IMR-90 (cell line): ENCODE measurements around the gene GNG2. TPM values are rescaled to one million over a fixed set of nuclear protein-coding genes. Genes with fewer than 3 reads are reported as not detected.

ENCODE experiments used
- ATAC-seq: fragments of 200-7000 bp; cut with Tn5 transposase; 2 replicates; pipeline ENCODE4 v1.9.1; 2020; ENCODE audit warnings: low read depth, mild to moderate bottlenecking, moderate library complexity
- BruUV-seq: library from RNA; stranded (reverse); fragments of 400-500 nt; replicated peaks from 2 replicates; lab custom pipeline; 2021; lab: Mats Ljungman, UMichigan
- CTCF ChIA-PET: fragments of 300-600 bp; formaldehyde crosslinking; extraction: SDS; loops from one replicate; lab custom pipeline; 2021; ENCODE audit warnings: antibody characterized with exemption; lab: Yijun Ruan, JAX
- POLR2A ChIA-PET: fragments of 300-600 bp; sonication (Branson Sonifier 250); formaldehyde crosslinking; loops from one replicate; lab custom pipeline; 2022; ENCODE audit warnings: antibody characterized with exemption; ENCODE audit not compliant: unreplicated experiment; lab: Charles Lee
- DNase-seq: peaks from one replicate; pipeline ENCODE4 v3.0.0; 2013
- H2AFZ ChIP-seq: replicated peaks from 2 replicates; pipeline ENCODE3; 2013; ENCODE audit warnings: low read length, mild to moderate bottlenecking; ENCODE audit not compliant: poor library complexity
- H2AK5ac ChIP-seq: 2 replicates; pipeline ENCODE4 v1.6.1; 2013; ENCODE audit warnings: low read depth, low read length, inconsistent platforms
- H2AK9ac ChIP-seq: replicated peaks from 2 replicates; pipeline ENCODE3; 2013; ENCODE audit warnings: mild to moderate bottlenecking, low read depth, low read length, moderate library complexity; ENCODE audit not compliant: poor library complexity
- H2BK120ac ChIP-seq: 2 replicates; pipeline ENCODE4 v1.6.1; 2013; ENCODE audit warnings: low read depth, low read length, inconsistent platforms
- H2BK15ac ChIP-seq: 3 replicates; pipeline ENCODE4 v1.6.1; 2013; ENCODE audit warnings: low read depth, low read length, inconsistent platforms
- H2BK20ac ChIP-seq: 2 replicates; pipeline ENCODE4 v1.6.1; 2013; ENCODE audit warnings: low read depth, mild to moderate bottlenecking, inconsistent platforms, low read length, moderate library complexity
- H2BK5ac ChIP-seq: 2 replicates; pipeline ENCODE4 v1.6.1; 2013; ENCODE audit warnings: mild to moderate bottlenecking, low read depth, low read length, inconsistent platforms; ENCODE audit not compliant: poor library complexity, severe bottlenecking
- H3K14ac ChIP-seq: replicated peaks from 2 replicates; pipeline ENCODE4 v1.6.1; 2013; ENCODE audit warnings: low read depth, low read length, inconsistent platforms
- H3K18ac ChIP-seq: 2 replicates; pipeline ENCODE4 v1.6.1; 2013; ENCODE audit warnings: low read depth, low read length, control low read depth
- H3K23ac ChIP-seq: 2 replicates; pipeline ENCODE4 v1.6.1; 2013; ENCODE audit warnings: low read depth, low read length, inconsistent platforms
- H3K27ac ChIP-seq: 2 replicates; pipeline ENCODE4 v1.5.1; 2013; ENCODE audit warnings: mild to moderate bottlenecking, control low read depth, low read length; ENCODE audit not compliant: insufficient read depth
- H3K27me3 ChIP-seq: 2 replicates; pipeline ENCODE4 v1.6.1; 2013; ENCODE audit warnings: low read length; ENCODE audit not compliant: control insufficient read depth, insufficient read depth
- H3K36me3 ChIP-seq: 2 replicates; pipeline ENCODE4 v1.6.1; 2013; ENCODE audit warnings: low read length, mixed read lengths; ENCODE audit not compliant: control insufficient read depth, insufficient read depth
- H3K4ac ChIP-seq: 2 replicates; pipeline ENCODE4 v1.6.1; 2013; ENCODE audit warnings: low read depth, low read length, inconsistent platforms
- H3K4me1 ChIP-seq: 2 replicates; pipeline ENCODE4 v1.6.1; 2013; ENCODE audit warnings: low read length, mixed read lengths; ENCODE audit not compliant: control insufficient read depth, insufficient read depth
- H3K4me2 ChIP-seq: 2 replicates; pipeline ENCODE4 v1.6.1; 2013; ENCODE audit warnings: low read depth, mild to moderate bottlenecking, control low read depth, low read length, moderate library complexity
- H3K4me3 ChIP-seq: 2 replicates; pipeline ENCODE4 v1.5.1; 2013; ENCODE audit warnings: low read depth, mild to moderate bottlenecking, control low read depth, low read length, moderate library complexity; ENCODE audit not compliant: insufficient read depth
- H3K56ac ChIP-seq: 2 replicates; pipeline ENCODE4 v1.6.1; 2013; ENCODE audit warnings: low read length, inconsistent platforms; ENCODE audit not compliant: insufficient read depth; ENCODE audit errors: extremely low read depth
- H3K79me1 ChIP-seq, 2 experiments: 2 replicates each; pipeline ENCODE4 v1.6.1; 2013; ENCODE audit warnings: low read length in 2 of 2, inconsistent platforms in 1 of 2, low read depth in 1 of 2
- H3K9ac ChIP-seq: 2 replicates; pipeline ENCODE4 v1.6.1; 2013; ENCODE audit warnings: low read depth, low read length, control low read depth
- H3K9me1 ChIP-seq: 2 replicates; pipeline ENCODE4 v1.6.1; 2013; ENCODE audit warnings: low read length, inconsistent platforms; ENCODE audit not compliant: insufficient read depth
- H3K9me3 ChIP-seq: 2 replicates; pipeline ENCODE4 v1.6.1; 2013; ENCODE audit warnings: low read length; ENCODE audit not compliant: control insufficient read depth, insufficient read depth
- H4K20me1 ChIP-seq: 2 replicates; pipeline ENCODE4 v1.6.1; 2013; ENCODE audit warnings: low read length, inconsistent platforms; ENCODE audit not compliant: insufficient read depth
- H4K5ac ChIP-seq: 2 replicates; pipeline ENCODE4 v1.6.1; 2013; ENCODE audit warnings: mild to moderate bottlenecking, low read depth, low read length, control low read depth
- H4K8ac ChIP-seq, 2 experiments: 2 replicates each; pipeline ENCODE4 v1.6.1; 2013; ENCODE audit warnings: low read depth in 2 of 2, low read length in 2 of 2, control low read depth in 1 of 2, inconsistent platforms in 1 of 2
- H4K91ac ChIP-seq: 2 replicates; pipeline ENCODE4 v1.6.1; 2013; ENCODE audit warnings: low read depth, low read length, inconsistent platforms; ENCODE audit not compliant: insufficient read depth
- MAFK ChIP-seq: IDR thresholded peaks from 2 replicates; pipeline ENCODE4 v1.6.1; 2012; ENCODE audit warnings: low read depth, low read length, improper control_type of control experiment
- NFE2L2 ChIP-seq: fragments of 150-350 bp; IDR thresholded peaks from 2 replicates; pipeline ENCODE4 v1.6.1; 2016; ENCODE audit warnings: low read depth, mild to moderate bottlenecking, low read length
- dilution Hi-C: fragments of 300-500 bp; cut with HindIII; formaldehyde crosslinking; loops from one replicate; pipeline ENCODE4 v1.14.3; 2018; ENCODE audit warnings: low sequenced_read_pairs; ENCODE audit not compliant: unreplicated experiment
- in situ Hi-C: fragments of 300-500 bp; cut with MboI; formaldehyde crosslinking; loops from 3 replicates; pipeline ENCODE4 v1.14.3; 2019; ENCODE audit warnings: low sequenced_read_pairs, inconsistent platforms, mixed read lengths
- intact Hi-C: fragments of 100-400 bp; cut with micrococcal nuclease; formaldehyde crosslinking; loops from 2 replicates; pipeline ENCODE4 v1.10.0; 2022
- polyA plus RNA-seq, 3 experiments: library from polyadenylated mRNA; depleted of rRNA; stranded (reverse); fragments of >200 nt; gene quantifications; 2 replicates each; pipeline ENCODE4 v1.2.3, GENCODE V29; 2012; ENCODE audit warnings: low replicate concordance in 1 of 3
- total RNA-seq: library from RNA; depleted of rRNA; stranded (reverse); fragments of >200 nt; gene quantifications from 2 replicates; pipeline ENCODE4 v1.2.3, GENCODE V29; 2012

Gene GNG2
- total and polyA plus RNA-seq, 2 of the 4 experiments (the other 2 are of a cell fraction) = 13.1 to 14.6 TPM

DNA sequence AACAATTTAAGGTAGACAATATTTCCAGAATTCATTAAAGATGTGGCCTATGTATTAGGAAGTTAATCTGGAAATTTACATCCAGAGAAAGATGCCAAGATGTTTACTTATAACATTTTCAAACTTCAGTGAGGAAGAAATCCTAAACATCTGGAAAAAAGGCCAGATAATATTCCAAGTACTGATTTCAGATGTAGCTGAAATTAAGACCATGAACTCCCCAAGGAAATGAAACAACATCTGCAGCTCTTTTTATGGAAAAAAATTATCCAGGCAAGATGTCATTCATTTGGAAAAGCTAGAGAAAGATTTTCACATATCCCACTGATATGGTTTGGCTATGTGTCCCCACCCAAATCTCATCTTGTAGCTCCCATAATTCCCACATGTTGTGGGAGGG, 35.0 kb downstream of the GNG2 start:
- Histone ChIP-seq H2AFZ (no peak overlapping the region), H2AK5ac (no peak overlapping the region), H2BK5ac (no peak overlapping the region), H3K27me3 (no peaks in the 10 kb centered on the region), H2BK20ac (no peak overlapping the region), H2AK9ac (no peak overlapping the region), H3K18ac (no peak overlapping the region), H3K23ac (no peak overlapping the region), H3K4me2 (no peak overlapping the region), H3K9me3 (no peaks in the 10 kb centered on the region), H3K9me1 (0 out of 2 replicates have a peak, but pooled peaks cover 2% of the 10 kb centered on the region), H2BK120ac (no peak overlapping the region), H3K4me3 (no peak overlapping the region), H3K4me1 (peaks cover 2% of the 10 kb centered on the region; the same call in 1 of the 2 replicates), H3K9ac (no peak overlapping the region), H3K4ac (no peak overlapping the region), H2BK15ac (no peak overlapping the region), H4K20me1 (no peaks in the 10 kb centered on the region), H3K56ac (no peak overlapping the region), H3K14ac (no peak overlapping the region), H3K79me1 (peaks cover 0 to 3% of the 10 kb centered on the region in 2 experiments; a peak in 3 of 4 replicates), H4K5ac (no peak overlapping the region), H3K36me3 (no peaks in the 10 kb centered on the region), H4K91ac (no peak overlapping the region), H4K8ac (no peak overlapping the region), H3K27ac (no peak overlapping the region)
- in situ Hi-C loops = no loop called here
- dilution Hi-C loops = no loop called here
- ChIA-PET CTCF (no interaction called here), POLR2A (no interaction called here)
- intact Hi-C loops = no loop called here
- no TSS peak for BruUV-seq
- DNase-seq (no peak), ATAC-seq (no peak)
- TF ChIP-seq MAFK (no peak), NFE2L2 (no peak)
